SH-SY5Y (cell line): Measurements from ENCODE around the gene ADARB1.

Experiments
- GATA2 ChIP-seq: IDR thresholded peaks from 2 replicates; pipeline ENCODE4 v1.6.1; 2011; ENCODE audit warnings: mild to moderate bottlenecking, low read depth, low read length
- GATA3 ChIP-seq: IDR thresholded peaks from 2 replicates; pipeline ENCODE4 v1.6.1; 2011; ENCODE audit warnings: low read depth, mild to moderate bottlenecking, low read length, moderate library complexity

Gene ADARB1

GRCh38 chr21:45129189-45129923 lies 55.0 kb downstream of the ADARB1 start:
- TF ChIP-seq GATA3 (no peak), GATA2 (no peak)

- TF ChIP-seq GATA2 (no peak), GATA3 (no peak)
These were observed 56.0 kb downstream of the ADARB1 start for GRCh38 chr21:45130324-45130774.

GRCh38 chr21:45131537-45131999 lies 57.2 kb downstream of the ADARB1 start:
- TF ChIP-seq GATA2 (no peak), GATA3 (no peak)

GRCh38 chr21:45132841-45133573 lies 58.6 kb downstream of the ADARB1 start:
- no peak for TF ChIP-seq GATA3
- TF ChIP-seq GATA2: no peak

DNA sequence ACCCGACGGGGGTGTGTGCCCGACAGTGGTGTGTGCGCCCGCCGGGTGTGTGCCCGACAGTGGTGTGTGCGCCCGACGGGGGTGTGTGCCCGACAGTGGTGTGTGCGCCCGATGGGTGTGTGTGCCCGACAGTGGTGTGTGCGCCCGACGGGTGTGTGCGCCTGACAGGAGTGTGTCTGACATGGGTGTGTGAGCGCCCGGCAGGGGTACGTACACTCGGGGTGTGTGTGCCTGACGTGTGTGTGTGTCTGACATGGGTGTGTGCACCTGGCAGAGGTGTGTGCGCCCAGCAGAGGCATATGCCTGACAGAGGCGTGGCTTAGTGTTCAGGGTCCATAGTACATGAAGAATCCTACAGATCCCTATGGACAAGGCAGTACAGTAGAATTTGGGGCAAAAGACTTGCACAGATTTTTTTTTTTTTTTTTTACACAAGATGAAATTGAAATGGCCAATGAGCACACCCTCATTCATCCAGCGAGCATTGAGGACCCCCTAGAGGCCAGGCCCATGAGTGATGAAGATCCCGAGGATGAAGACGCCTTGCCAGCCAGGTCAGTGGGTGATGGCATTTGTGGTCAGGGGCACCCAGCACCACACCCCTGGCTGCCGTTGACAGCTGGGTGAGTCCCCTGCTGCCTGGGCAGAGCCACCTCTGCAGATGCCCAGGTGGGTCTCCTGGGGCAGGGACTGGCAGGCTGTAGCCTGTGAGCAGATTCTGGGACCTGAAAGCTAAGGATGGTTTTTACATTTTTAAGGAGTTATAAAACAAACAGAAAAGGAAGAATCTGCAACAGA lies 60.1 kb downstream of the ADARB1 start:
- no peak for TF ChIP-seq GATA2
- no peak for TF ChIP-seq GATA3

DNA sequence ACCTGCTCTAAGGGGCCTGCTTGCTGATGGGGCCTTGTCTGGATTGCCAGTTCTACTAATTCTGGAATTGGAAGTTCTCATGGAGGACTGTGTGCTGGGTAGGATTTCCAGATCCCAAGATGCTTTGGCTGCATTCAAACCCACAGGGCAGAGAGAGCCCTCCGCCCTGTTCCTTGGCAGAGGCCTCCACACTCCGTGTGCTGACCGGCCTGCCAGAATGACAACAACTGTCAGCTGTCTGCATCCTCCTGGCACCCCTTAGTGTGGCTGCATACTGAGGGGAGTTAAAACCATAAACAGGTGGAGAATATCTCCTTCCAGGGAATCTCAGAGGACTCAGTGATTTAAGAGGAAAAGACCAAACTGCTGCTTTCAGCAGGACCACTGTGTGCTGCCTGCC lies 60.7 kb downstream of the ADARB1 start:
- TF ChIP-seq GATA3 (no peak), GATA2 (no peak)

DNA sequence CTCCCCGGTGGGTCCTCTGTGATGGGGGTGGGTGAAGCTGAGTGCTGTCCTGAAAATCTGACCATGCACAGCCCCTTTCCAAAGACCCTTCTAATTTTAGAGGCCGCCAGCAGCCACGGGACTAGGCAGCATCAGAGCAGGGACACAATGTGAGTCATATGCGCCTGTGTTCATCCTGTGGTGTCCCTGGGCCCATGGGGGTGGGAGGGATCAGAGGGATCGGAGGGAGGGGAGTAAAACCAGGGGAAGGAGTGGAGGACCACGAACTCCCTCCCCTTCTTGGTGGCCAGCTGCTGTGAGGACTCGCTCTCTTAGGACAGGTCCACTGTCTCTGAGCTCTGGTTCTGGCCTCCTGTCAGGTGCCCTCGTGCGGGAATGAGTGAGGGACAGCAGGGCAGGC lies 61.5 kb downstream of the ADARB1 start:
- TF ChIP-seq GATA3: no peak
- no peak for TF ChIP-seq GATA2

GRCh38 chr21:45136500-45136899 lies 62.1 kb downstream of the ADARB1 start:
- TF ChIP-seq GATA3 (no peak), GATA2 (no peak)

DNA sequence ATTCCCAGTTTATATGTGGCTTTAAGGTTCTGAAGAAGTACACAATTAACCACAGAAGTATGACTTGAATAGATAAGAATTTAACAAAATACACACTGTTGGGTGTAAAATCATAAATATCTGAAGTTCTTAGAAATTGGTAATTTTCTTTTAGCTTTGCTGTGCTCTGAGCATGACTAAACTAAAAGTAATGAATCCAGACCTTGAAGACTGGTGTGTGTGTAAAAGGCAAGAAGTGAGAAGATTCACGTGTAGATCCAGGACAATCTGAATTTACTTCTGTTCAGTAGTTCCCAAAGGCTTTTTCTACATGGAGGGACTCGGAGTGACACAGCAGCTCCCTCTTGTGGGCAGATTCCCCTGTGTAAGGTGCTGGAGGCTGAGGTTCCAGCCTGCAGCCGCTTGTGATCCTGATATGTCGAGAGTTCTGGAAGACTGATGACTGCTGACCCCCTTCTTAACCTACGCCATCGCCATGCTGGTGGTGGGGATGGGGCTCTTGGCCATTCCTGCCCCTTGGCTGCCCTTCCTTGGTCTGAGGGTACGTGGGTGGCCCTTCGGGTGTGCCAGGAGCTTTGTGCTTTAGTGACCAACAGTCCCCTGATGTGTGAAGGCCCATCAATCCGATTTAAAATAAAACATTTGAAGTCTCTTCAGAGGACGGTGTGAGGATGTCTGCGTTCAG lies 62.7 kb downstream of the ADARB1 start:
- no peak for TF ChIP-seq GATA3
- TF ChIP-seq GATA2: no peak

DNA sequence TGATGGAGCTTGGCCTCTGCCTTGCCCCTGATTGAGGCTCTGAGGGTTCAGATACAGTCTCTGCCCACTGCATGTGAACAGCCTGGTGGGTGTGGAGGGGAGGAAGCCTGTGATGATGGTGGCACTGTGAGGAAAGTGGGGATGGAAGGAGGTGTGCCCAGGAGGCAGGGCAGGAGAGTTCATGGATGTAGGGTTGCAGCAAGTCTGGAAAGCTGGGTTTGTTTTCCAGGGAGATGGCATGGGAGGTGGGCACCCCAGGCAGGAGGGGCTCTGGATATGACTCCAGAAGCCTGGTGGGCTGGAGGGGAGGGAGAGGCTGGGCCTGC lies 63.2 kb downstream of the ADARB1 start:
- TF ChIP-seq GATA2: no peak
- TF ChIP-seq GATA3: no peak

DNA sequence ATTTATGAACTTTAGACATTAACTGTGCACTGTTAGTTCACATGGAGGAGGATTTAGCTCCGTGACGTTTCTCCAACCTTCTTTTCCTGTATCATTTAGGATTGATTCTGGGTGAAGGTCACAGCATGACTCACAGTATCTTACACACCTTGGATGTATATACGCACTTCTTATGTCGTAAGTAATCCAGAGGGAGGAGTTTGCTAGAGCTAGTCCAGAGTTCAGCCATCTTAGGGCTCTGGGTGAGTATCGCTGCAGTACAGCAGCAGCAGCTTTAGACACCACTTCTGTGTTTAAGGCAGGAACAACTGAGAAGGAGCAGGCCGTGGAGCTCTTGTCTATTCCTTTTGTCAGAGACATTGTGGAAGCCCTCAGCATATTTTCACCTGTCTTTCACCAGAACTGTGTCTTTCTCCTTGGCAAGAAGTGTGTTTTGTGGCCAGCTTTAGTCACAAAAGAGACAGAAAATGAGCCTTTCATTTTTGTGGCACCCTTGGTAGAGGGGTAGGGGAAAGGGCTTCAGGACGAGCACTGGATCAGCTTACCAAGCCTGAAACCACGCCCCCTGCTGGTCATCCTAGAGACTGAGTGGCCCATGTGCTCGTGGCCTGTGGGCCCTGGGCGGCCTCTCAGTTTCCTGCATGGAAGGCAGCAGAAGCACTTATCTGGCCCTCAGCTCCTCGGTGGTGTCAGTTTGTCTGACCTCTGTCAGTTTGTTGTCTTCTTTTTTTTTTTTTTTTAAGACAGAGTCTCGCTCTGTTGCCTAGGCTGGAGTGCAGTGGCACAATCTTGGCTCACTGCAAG lies 64.0 kb downstream of the ADARB1 start:
- TF ChIP-seq GATA2: no peak

DNA sequence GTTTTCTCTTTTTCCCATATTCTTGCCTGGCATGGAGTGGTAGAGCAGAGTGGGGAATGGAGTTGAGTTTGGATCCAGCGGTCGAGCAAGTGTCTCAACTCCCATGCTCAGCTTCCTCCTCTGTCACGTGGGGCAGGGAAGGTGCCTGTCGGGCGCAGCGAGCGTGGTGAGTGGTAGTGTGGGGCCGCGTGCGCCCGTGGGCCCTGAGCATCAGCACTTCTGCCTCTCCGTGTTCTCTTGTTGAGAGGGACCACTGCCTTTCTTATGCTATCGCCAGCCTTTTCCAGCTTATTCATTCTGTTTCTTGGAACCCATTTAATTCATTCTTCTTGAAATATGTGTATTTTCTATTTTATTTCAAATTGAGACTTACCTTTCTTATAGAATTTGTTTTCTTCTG lies 65.1 kb downstream of the ADARB1 start:
- TF ChIP-seq GATA3 (no peak), GATA2 (no peak)

- TF ChIP-seq GATA2 (peak; percentile 82), GATA3 (no peak)
These were observed 66.1 kb downstream of the ADARB1 start for GRCh38 chr21:45140346-45140940.
